Anterior cingulate cortex (tissue), 58 donors: Measurements from ENCODE around the gene ADORA2A.
"Not testable (repeated sequence)": the region's sequence is repeated elsewhere in the genome, so short reads cannot be mapped to it uniquely, and the experiment has no call there.

Experiments used
- DNase-seq, 58 donors: peaks; one replicate each; lab custom pipeline; 2025; lab: John Stamatoyannopoulos, UW

Gene ADORA2A

DNA sequence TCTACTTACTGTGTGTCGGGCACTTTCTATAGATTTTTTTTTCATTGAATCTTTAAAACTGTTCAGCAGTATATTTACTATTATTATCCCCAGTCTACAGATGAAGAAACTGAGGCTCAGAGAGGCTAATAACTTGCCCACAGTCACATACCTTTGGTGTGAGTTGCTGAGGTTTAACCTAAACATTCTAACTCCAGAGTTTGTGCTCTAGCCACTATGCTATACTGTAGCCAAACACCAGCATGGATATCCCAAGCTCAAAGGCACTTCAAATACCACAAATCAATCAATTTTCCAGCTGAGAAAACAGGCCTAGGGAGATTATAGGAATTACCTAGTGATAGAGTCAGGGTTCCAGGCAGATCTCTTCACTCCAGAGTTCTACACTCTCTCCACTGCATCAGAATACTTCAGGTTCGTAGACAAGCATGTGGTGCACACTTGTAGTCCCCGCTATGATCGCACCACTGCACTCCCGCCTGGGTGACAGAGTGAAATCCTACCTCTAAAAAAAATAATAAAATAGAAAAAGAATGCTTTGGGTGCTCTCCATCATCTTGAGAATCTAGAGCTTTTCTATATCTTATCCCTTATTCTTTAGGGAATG, 47.4 kb downstream of the ADORA2A start:
- no peak for DNase-seq

DNA sequence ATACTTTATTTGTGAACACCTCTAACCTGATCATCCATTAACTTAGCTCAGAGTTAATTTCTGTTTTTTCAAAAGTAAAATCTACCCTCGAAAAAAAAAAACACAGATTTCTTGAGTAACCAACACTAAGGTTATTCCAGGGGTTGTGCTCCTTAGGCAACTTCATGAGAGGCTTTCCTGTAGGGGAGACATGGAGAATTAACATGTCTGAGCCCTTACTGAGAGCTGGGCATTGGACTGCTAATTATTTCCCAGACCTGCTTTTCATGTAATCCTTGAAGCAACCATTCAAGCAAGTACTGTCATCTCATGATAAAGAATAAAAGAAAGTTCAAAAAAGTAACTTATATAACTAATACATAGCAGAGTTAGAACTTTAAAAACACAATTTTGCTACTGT, 54.2 kb downstream of the ADORA2A start:
- no peak for DNase-seq

DNA sequence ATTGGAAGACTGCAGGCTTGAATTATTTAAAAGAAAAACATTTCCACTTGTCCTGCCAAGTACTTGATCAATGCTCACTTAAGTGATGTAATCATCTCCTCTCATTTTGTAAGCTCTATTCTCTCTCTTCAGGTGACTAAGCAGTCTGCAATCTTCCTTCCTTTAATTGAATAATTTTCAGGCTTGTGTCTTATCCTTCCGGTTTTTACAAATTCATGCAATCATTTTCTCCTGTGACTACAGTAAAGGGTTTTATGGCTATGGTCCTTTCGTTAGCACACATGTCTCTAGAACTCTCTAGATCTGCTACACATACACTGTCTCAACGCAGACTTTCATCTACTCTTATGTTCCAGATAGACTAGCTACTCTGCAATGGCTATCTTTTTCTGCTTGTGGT, 55.2 kb downstream of the ADORA2A start:
- DNase-seq, result no peak

DNA sequence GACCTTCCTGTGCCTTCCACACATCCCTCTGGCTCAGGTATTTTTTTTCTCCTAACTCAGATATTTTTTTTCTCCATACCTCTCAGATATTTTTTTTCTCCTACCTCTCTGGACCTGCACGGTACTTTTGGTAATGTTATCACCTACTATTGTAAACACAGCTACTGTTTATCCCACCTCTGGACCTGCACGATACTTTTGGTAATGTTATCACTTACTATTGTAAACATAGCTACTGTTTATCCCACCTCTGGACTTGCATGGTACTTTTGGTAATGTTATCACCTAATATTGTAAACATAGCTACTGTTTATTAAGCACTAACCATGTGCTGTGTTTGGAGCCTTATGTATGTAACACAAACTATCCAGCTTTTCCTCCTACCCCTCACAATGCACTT, 55.6 kb downstream of the ADORA2A start:
- no peak for DNase-seq

DNA sequence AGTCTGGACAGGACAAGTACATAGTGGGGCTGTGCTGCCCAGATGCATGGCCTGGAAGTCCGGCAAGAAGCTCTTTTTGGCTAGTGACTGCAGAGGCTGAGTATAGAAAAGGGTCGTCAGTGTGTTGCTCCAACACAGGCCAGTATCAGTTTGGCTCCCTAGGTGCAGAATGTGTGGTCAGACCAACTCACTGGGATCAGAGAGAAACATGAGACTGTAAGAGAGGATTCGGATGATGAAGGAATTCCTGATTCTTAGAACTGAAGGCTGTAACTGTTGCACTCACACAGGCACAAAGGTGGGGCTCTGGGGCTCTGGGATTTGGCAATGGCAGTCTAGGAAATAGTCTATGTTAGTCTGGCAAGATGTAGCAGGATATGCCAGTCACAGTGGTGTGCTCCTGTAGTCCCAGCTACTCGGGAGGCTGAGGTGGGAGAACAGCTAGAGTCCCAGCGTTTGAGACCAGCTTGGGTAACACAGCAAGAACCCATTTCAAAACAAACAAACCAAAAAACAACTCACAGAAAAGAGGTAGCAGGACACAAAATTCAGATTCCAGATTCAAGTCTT, 56.7 kb downstream of the ADORA2A start:
- DNase-seq, result no peak

DNA sequence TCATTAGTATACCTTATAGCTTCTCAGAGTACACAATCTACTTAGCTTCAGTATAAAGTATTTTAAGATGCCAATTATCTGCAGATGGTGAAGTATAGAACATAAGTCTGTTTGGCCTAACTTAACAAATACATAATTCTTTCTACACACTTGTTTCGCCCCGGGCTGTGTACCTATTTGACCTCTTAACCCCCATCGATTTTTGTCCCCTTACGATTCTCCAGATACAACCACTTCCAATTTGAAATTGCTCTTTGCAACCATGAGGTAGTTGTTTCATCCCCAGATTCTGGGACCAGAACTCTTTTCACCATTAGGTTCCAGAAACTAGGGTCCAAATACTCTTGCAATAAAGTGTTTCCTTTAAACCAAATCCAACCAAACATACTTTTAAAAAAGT, 57.8 kb downstream of the ADORA2A start:
- no peak for DNase-seq

DNA sequence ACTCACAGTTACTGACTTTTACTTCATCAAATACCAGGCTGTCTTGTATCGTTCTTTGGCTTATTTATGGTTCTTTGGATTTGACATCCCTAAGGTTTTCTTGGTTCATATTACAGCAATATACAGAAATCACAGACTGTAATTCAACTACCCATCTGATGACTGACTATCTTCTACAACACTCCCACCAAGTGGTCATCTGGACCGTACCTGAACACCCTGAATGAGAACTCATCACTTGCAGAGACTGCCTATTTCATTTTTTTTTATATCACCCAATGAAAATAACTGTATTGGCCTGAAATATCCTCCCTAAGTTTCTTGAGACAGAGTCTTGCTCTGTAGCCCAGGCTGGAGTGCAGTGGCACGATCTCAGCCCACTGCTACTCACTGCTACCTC, 58.2 kb downstream of the ADORA2A start:
- DNase-seq, result no peak

DNA sequence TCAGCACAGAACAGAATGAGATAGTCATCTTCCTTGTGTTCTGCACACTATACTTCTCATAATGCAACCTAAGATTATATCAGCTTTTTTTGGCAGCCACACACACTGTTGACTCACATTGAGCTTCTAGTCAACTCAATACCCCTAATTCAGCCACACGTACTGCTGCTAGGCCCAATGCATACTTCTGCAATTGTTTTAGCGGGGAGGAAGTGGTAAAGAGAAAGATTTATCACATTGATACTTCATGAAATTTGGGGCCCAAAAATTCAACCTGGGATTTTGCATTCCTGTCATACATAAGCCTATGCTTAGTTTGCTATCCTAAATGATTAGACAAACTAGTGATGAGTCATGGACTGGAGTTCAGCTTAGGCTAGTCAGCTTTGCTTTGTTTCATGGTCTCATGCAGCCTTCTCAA, 59.1 kb downstream of the ADORA2A start:
- no peak for DNase-seq

DNA sequence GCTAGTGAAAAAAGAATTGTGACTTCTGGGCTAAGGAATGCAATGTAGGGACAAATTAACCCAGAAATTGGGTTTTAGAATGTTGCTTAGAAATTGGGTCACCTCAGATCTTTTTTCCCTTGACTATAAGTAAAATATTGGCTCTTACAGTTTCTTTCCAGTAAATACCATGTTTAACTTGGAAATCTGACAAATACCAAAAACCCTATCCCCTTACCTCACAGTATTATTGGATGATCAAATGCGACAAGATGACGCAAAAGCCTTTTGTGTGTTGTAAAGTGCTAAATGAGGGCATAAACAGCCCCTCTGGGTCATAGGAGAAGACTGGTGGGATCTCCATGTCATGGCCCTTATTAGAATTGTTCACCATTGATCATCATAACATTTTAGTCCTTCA, 61.6 kb downstream of the ADORA2A start:
- DNase-seq, result no peak

DNA sequence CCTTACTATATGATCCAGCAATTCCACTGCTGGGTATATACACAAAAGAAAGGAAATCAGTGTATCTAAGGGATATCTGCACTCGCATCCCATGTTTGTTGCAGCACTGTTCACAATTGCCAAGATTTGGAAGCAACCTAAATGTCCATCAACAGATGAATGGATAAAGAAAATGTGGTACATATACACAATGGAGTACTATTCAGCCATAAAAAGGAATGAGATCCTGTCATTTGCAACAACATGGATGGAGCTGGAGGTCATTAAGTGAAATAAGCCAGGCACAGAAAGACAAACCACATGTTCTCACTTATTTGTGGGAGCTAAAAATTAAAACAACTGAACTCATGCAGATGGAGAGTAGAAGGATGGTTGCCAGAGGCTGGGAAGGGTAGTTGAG, 62.0 kb downstream of the ADORA2A start:
- not testable (repeated sequence) for DNase-seq
